ENCODE results near the gene KIAA1614.

Gene KIAA1614

GRCh38 chr1:180925471-180926051, 12.9 kb downstream of the KIAA1614 start:
- H3K9ac ChIP-seq (ENCODE audit: insufficient read length) = no peak overlapping the region
- no peaks in the 10 kb centered on the region for H3K9me3 ChIP-seq (ENCODE audit: low read depth, low read length)
- peak overlapping the region; percentile 77; the same call in 1 of the 2 replicates for H3K27ac ChIP-seq
- no peak for DNase-seq (ENCODE audit: low read depth, low spot score)
- H3K36me3 ChIP-seq (ENCODE audit: insufficient read depth, low read length) = no peaks in the 10 kb centered on the region
- TF ChIP-seq POLR2AphosphoS5 (IDR thresholded peaks at IDR 0.05; ENCODE audit: borderline replicate concordance, low read depth, low read length) = no peak
- no peak for TF ChIP-seq FOXP2 (optimal IDR thresholded peaks at IDR 0.05; ENCODE audit: control extremely low read depth, extremely low read length, insufficient read depth)
- TF ChIP-seq EZH2 (IDR thresholded peaks at IDR 0.05) = no peak
- peak overlapping the region; percentile 71; the same call in 1 of the 2 replicates for H3K4me3 ChIP-seq

- Histone ChIP-seq H3K9me3 (ENCODE audit: low read depth, low read length) (no peaks in the 10 kb centered on the region), H3K27ac (peak overlapping the region; percentile 77), H3K36me3 (ENCODE audit: insufficient read depth, low read length) (no peaks in the 10 kb centered on the region), H3K4me3 (peak overlapping the region; percentile 71), H3K9ac (ENCODE audit: insufficient read length) (peak overlapping the region; percentile 33)
- TF ChIP-seq EZH2 (IDR thresholded peaks at IDR 0.05) = no peak
- peak; percentile 36; the same call in 1 of the 2 replicates for TF ChIP-seq POLR2AphosphoS5 (IDR thresholded peaks at IDR 0.05; ENCODE audit: borderline replicate concordance, low read depth, low read length)
- DNase-seq (ENCODE audit: low read depth, low spot score) = peak; percentile 10
These were observed 13.7 kb downstream of the KIAA1614 start for GRCh38 chr1:180926164-180926981.

GRCh38 chr1:180927348-180927747, 14.7 kb downstream of the KIAA1614 start:
- DNase-seq (ENCODE audit: low read depth, low spot score) = no peak
- no peak overlapping the region for H3K9ac ChIP-seq (ENCODE audit: insufficient read length)
- no peaks in the 10 kb centered on the region for H3K36me3 ChIP-seq (ENCODE audit: insufficient read depth, low read length)
- H3K27ac ChIP-seq = no peak overlapping the region
- H3K9me3 ChIP-seq (ENCODE audit: low read depth, low read length) = no peaks in the 10 kb centered on the region
- H3K4me3 ChIP-seq = no peak overlapping the region
- TF ChIP-seq FOXP2 (optimal IDR thresholded peaks at IDR 0.05; ENCODE audit: control extremely low read depth, extremely low read length, insufficient read depth) (no peak), POLR2AphosphoS5 (IDR thresholded peaks at IDR 0.05; ENCODE audit: borderline replicate concordance, low read depth, low read length) (no peak), EZH2 (IDR thresholded peaks at IDR 0.05) (no peak)

DNA sequence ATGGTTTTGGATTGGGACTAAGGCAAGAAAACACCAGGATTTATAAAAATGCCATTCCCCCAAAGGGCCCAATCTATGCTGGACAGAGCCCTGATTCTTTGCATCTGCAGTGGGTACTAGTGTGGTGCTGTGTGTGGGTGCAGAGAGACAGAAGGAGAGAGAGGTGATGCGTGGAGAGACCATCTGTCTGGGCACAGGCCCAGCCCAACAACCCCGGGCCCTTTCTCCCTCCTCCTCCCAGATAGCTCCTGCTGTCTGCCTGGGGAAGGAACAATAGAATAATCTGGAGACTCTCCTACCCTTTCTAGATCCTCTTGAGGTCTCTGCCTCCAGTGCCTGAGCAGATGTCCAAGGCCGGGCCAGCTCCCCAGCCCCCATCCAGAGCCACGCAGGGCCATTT, 15.1 kb downstream of the KIAA1614 start:
- Histone ChIP-seq H3K36me3 (ENCODE audit: insufficient read depth, low read length) (no peaks in the 10 kb centered on the region), H3K4me3 (no peak overlapping the region), H3K9ac (ENCODE audit: insufficient read length) (no peak overlapping the region), H3K27ac (no peak overlapping the region), H3K9me3 (ENCODE audit: low read depth, low read length) (no peaks in the 10 kb centered on the region)
- TF ChIP-seq FOXP2 (optimal IDR thresholded peaks at IDR 0.05; ENCODE audit: control extremely low read depth, extremely low read length, insufficient read depth) (no peak), POLR2AphosphoS5 (IDR thresholded peaks at IDR 0.05; ENCODE audit: borderline replicate concordance, low read depth, low read length) (no peak), EZH2 (IDR thresholded peaks at IDR 0.05) (no peak)
- no peak for DNase-seq (ENCODE audit: low read depth, low spot score)

DNA sequence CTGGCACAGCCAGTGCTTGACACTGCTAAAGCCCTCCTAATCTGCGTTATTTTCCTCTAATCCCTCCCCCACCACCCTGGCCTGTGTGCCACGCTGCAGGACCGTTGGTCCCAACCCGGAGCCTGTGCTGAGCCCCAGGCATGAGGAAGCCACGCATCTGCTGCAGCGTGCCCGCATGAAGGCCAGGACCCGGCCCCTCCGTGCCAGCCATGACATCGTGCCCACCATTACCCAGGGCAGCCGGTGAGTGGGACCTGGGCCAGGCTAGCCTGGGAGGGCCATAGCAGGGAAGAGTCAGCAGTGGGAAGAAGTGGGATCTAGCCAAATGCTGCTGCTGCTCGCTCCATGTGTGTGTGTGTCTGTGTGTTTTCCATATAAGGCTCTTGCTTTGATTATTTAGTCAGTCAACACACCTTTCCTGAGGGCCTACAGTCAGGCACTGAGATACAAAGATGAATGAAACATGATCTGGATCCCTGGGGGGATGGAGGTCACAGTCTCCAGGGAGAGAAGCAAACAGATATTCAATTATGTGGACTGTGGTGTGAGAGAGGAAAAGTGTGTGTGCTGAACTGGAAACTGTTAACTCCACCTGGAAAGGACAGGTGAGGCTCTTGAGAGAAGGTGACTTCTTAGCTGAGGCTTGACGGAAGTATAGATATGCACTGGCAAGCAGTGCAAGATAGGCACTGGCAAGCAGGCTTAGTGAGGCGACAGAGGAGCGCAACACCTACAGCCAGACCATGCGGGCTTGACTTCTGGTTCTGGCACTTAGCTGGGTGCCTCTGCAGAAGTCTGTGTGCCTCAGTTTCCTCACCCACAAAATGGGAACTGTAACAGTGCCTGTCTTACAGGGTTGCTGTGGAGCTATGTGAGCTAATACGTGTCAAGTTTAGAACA, 15.9 kb downstream of the KIAA1614 start:
- Histone ChIP-seq H3K36me3 (ENCODE audit: insufficient read depth, low read length) (no peaks in the 10 kb centered on the region), H3K9ac (ENCODE audit: insufficient read length) (no peak overlapping the region), H3K9me3 (ENCODE audit: low read depth, low read length) (no peaks in the 10 kb centered on the region), H3K27ac (no peak overlapping the region), H3K4me3 (no peak overlapping the region)
- DNase-seq (ENCODE audit: low read depth, low spot score) = no peak
- TF ChIP-seq POLR2AphosphoS5 (IDR thresholded peaks at IDR 0.05; ENCODE audit: borderline replicate concordance, low read depth, low read length) = no peak

- Histone ChIP-seq H3K4me3 (no peak overlapping the region), H3K36me3 (ENCODE audit: insufficient read depth, low read length) (no peaks in the 10 kb centered on the region), H3K27ac (no peak overlapping the region), H3K9ac (ENCODE audit: insufficient read length) (no peak overlapping the region), H3K9me3 (ENCODE audit: low read depth, low read length) (no peaks in the 10 kb centered on the region)
- no peak for TF ChIP-seq FOXP2 (optimal IDR thresholded peaks at IDR 0.05; ENCODE audit: control extremely low read depth, extremely low read length, insufficient read depth)
- TF ChIP-seq EZH2 (IDR thresholded peaks at IDR 0.05) = no peak
- no peak for TF ChIP-seq POLR2AphosphoS5 (IDR thresholded peaks at IDR 0.05; ENCODE audit: borderline replicate concordance, low read depth, low read length)
- no peak for DNase-seq (ENCODE audit: low read depth, low spot score)
These were observed 16.7 kb downstream of the KIAA1614 start for GRCh38 chr1:180929389-180929788.

DNA sequence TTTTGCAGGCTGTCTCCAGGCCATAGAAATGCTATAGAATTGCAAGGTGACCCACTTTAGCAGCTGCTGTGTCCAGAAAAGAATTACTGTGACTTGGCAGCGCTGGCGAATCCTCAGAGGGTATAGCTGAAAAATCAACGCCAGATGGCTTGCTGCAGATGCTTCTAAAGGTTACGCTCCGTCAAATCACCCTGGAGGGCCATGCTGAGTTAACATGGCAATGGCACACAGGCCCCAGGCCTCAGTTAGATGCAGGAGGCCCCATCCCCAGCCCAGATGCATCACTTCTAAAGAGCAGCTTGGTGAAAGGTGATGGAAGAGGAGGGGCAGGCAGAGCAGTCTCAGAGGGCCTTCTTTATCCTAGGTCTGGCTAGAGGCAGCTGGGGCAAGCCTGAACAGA, 18.0 kb downstream of the KIAA1614 start:
- TF ChIP-seq FOXP2 (optimal IDR thresholded peaks at IDR 0.05; ENCODE audit: control extremely low read depth, extremely low read length, insufficient read depth) (no peak), POLR2AphosphoS5 (IDR thresholded peaks at IDR 0.05; ENCODE audit: borderline replicate concordance, low read depth, low read length) (no peak), EZH2 (IDR thresholded peaks at IDR 0.05) (no peak)
- no peak overlapping the region for H3K4me3 ChIP-seq
- H3K9me3 ChIP-seq (ENCODE audit: low read depth, low read length) = no peaks in the 10 kb centered on the region
- no peaks in the 10 kb centered on the region for H3K36me3 ChIP-seq (ENCODE audit: insufficient read depth, low read length)
- no peak overlapping the region for H3K27ac ChIP-seq
- no peak for DNase-seq (ENCODE audit: low read depth, low spot score)
- H3K9ac ChIP-seq (ENCODE audit: insufficient read length) = no peak overlapping the region

DNA sequence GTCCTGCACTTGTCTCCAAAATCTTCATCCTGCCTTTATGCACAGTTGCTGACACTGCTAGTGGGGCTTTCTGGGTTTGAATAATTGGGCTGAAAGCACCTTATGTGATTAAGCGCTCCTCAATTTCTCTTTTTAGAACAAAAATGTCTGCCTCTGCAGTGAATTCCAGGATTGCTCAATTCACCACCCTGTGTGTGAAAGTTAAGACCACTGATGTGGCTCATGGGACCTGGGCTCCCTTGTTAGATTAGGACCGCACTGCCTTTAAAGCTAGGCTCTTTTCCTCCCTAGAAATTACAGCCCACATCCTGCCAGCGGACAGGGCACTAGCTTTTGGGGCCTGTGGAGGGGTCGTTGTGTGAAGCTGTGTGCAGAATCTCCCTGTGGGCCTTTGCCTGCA, 18.8 kb downstream of the KIAA1614 start:
- TF ChIP-seq POLR2AphosphoS5 (IDR thresholded peaks at IDR 0.05; ENCODE audit: borderline replicate concordance, low read depth, low read length) (no peak), EZH2 (IDR thresholded peaks at IDR 0.05) (no peak), FOXP2 (optimal IDR thresholded peaks at IDR 0.05; ENCODE audit: control extremely low read depth, extremely low read length, insufficient read depth) (no peak)
- no peak overlapping the region for H3K9ac ChIP-seq (ENCODE audit: insufficient read length)

More for the DNA sequence above, 18.8 kb downstream of the KIAA1614 start:
- no peak overlapping the region for H3K4me3 ChIP-seq
- H3K36me3 ChIP-seq (ENCODE audit: insufficient read depth, low read length) = no peaks in the 10 kb centered on the region
- DNase-seq (ENCODE audit: low read depth, low spot score) = no peak
- no peaks in the 10 kb centered on the region for H3K9me3 ChIP-seq (ENCODE audit: low read depth, low read length)
- H3K27ac ChIP-seq = no peak overlapping the region
